HCEC 1CT (cell line): Measurements from ENCODE around the gene UGT2A1.

Source experiments
- DNase-seq: peaks from one replicate; pipeline ENCODE4 v3.0.0-alpha.2; 2017

UGT2A1 gene

DNA sequence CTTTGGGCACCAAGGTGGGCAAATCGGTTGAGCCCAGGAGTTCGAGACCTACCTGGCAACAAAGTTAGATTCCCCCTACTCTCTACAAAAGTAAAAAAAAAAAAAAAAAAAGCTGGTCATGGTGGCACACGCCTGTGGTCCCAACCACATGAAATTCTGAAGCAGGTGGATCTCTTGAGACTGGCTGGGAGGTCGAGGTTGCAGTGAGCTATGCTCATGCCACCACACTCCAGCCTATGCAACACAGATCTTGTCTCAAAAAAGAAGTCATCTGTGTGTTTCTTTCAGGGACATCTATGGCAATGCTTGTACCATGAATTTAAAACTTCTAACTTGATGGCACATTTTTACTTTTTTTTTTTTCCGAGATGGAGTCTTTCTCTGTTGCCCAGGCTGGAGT, 68.9 kb downstream of the UGT2A1 start:
- DNase-seq = no peak

DNA sequence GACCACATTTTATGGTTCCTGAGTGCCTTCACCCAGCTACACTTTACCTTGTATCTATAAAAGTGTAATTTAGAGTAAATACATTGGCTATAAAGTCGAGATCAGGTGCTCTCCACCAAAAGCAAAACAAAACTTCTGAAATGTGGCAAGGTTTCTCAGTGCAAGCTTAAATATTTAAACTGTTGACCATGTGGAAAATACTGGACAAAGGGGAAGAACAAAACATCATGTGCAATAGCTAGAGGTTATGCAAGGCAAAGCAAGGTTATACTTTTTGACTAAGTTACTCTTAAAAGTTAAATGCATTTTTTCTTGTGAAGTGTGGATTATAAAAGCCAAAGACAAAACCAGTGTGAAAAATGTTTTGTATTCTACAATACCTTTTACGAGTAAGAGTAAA, 69.5 kb downstream of the UGT2A1 start:
- no peak for DNase-seq

DNA sequence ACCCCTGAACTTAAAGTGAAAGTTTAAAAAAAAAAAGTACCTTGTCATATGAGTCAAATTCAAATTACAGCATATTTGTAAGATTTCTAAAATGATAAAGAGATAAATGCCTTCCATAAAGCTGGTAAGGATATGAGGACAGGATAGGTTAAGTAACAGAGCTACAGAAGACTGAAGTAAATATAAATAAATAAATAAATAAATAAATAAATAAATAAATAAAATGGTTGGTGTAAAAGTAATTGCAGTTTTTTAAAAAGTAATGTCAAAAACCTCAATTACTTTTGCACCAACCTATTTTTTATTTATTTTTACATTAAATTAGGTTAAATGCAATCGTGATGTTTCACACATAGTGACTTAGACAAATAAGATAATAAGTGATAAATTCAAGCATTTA, 75.8 kb downstream of the UGT2A1 start:
- no peak for DNase-seq

DNA sequence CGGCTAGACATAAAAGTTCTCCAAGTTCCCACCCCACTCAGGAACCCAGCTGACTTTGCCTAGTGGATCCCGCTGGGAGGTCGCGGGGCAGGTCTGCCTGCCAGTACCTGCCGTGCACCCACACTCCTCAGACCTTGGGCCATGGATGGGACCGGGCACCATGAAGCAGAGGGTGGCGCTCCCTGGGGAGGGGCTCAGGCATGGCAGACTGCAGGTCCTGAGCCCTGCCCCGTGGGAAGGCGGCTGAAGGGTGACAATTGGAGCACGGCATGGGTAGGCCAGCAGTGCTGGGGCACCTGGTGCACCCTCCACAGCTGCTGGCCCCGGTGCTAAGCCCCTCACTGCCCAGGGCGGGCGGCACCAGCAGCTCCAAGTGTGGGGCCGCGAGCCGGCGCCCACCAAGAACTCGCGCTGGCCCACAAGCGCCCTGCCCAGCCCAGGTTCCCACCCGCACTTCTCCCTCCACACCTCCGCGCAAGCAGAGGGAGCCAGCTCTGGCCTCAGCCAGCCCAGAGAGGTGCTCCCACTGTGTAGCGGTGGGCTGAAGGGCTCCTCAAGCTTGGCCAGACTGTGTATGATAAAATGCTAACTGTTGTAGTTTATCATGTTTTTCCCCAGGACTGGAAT, 76.7 kb downstream of the UGT2A1 start:
- no peak for DNase-seq

DNA sequence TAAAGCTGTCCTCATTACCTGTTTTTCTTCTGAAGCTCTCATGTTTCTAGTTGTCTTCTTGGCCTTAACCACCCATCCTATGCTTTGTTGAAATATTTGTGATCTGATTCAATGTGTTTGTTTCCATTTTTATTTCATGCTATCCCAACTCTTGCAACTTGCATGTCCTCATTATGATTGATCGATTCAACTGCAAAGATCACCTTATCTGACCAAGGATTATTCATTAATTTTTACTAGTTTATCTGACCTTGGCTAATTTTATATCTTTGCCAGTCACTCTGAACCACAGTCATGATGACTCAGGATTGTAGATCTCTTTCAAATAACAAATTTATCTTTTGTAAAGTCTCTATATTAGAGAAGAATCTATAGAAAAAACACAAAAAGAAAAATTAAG, 84.3 kb downstream of the UGT2A1 start:
- DNase-seq = no peak

DNA sequence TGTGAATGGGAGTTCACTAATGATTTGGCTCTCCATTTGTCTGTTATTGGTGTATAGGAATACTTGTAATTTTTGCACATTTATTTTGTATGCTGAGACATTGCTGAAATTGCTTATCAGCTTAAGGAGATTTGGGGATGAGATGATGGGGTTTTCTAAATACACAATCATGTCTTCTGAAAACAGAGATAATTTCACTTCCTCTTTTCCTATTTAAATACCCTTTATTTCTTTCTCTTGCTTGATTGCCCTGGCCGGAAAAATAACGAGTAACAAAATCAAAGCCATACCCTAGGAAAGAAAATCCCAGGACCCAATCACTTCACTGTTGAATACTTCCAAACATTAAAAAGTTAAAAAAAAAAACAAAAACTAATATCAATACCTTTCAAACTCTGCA, 89.6 kb downstream of the UGT2A1 start:
- no peak for DNase-seq

DNA sequence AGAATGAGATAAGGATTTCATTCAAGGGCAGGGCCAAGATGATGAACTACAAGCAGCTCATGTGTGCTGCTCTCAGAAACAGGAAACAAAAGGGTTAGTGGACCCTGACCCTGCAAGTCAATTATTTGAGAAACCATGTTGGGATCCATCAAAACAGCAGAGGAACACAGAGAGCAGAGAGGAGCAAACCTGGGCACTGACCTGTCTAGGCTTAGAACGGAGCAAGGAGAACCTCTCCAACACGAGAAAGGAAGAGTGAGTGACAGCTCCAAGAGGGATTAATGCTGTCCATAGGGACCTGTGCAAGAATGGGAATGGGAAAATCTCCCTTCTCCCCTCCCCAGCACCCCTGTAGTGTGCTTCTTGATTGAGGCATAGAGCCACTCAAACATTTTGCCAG, 103.4 kb downstream of the UGT2A1 start:
- no peak for DNase-seq

DNA sequence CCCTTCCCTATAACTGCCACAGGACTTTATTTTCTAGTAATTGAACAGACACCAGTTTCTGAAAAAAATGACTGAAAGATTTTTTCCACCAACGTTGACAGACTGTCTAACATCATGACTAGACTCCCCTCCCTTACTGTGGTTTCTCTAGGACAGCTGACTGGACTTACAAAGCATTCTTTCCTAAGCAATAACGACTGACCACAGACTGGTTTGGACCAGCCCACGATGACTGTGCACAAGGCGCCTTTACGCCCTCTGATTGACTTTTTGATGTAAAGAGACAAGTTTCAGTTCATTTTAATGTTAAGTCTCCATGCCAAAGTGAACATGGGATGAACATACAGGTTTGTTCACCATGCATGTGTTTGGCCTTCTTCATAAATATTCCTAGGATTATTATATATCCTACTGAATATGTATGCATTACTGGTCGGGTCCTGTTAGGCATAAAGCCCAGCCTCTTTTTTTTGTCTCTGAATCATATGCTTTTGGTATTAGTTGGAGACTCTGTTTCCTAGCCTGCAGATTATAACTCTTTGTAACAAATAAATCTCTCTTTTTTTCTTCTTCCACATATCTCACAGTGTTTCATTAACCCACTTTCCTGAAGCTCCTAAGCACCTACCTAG, 106.8 kb downstream of the UGT2A1 start:
- no peak for DNase-seq
